GM21390 (cell line): ENCODE measurements around the gene HFE.
"Not testable (repeated sequence)": the region's sequence is repeated elsewhere in the genome, so short reads cannot be mapped to it uniquely, and the experiment has no call there.

Source experiments
- ATAC-seq: cut with Tn5 transposase; IDR thresholded peaks from one replicate; pipeline ENCODE4 v1.9.1; 2021; ENCODE audit not compliant: unreplicated experiment

HFE gene

GRCh38 chr6:26087284-26088115 lies at the start of gene HFE:
HFE (plus strand) TSS chr6:26087429; CDS start chr6:26087441, 12 bp downstream.
- ATAC-seq = no peak

GRCh38 chr6:26041946-26042345 lies 45.3 kb upstream of the HFE start:
- ATAC-seq = no peak

GRCh38 chr6:26043384-26044139 lies 43.7 kb upstream of the HFE start:
- ATAC-seq = peak; percentile 63

- ATAC-seq = peak; percentile 28
Measured at GRCh38 chr6:26044140-26045064, 42.8 kb upstream of the HFE start.

- peak; percentile 44 for ATAC-seq
Measured at GRCh38 chr6:26045065-26045927, 41.9 kb upstream of the HFE start.

- ATAC-seq = no peak
Measured at GRCh38 chr6:26045928-26046368, 41.3 kb upstream of the HFE start.

- not testable (repeated sequence) for ATAC-seq
Measured at GRCh38 chr6:26047329-26047728, 39.9 kb upstream of the HFE start.

- ATAC-seq = no peak
Measured at GRCh38 chr6:26048590-26048989, 38.6 kb upstream of the HFE start.

- ATAC-seq = no peak
Measured at GRCh38 chr6:26051665-26052310, 35.4 kb upstream of the HFE start.

- ATAC-seq = not testable (repeated sequence)
Measured at GRCh38 chr6:26052762-26053250, 34.4 kb upstream of the HFE start.

GRCh38 chr6:26053992-26054780 lies 33.0 kb upstream of the HFE start:
- ATAC-seq = no peak

GRCh38 chr6:26054781-26055718 lies 32.2 kb upstream of the HFE start:
- ATAC-seq = peak; percentile 47

GRCh38 chr6:26055719-26056582 lies 31.3 kb upstream of the HFE start:
- ATAC-seq = peak; percentile 73

- no peak for ATAC-seq
Measured at GRCh38 chr6:26056583-26057350, 30.5 kb upstream of the HFE start.

GRCh38 chr6:26057899-26058298 lies 29.3 kb upstream of the HFE start:
- no peak for ATAC-seq
